GM19193 (cell line): ENCODE data around the gene ACTG2.

ENCODE experiments used
- POLR2A ChIP-seq: IDR thresholded peaks from 4 replicates; pipeline ENCODE4 v1.6.1; 2011; ENCODE audit not compliant: insufficient read depth, insufficient read length; ENCODE audit errors: extremely low read depth

ACTG2 gene

GRCh38 chr2:73892631-73893329 lies at the start of gene ACTG2:
ACTG2 (plus strand) TSS chr2:73893008; CDS start chr2:73901312, 8,304 bp downstream.
- TF ChIP-seq POLR2A = no peak

GRCh38 chr2:73844087-73844486 lies 48.7 kb upstream of the ACTG2 start:
- no peak for TF ChIP-seq POLR2A

GRCh38 chr2:73850009-73850408 lies 42.8 kb upstream of the ACTG2 start:
- TF ChIP-seq POLR2A = no peak

- no peak for TF ChIP-seq POLR2A
These were observed 41.5 kb upstream of the ACTG2 start for GRCh38 chr2:73851274-73851673.

- no peak for TF ChIP-seq POLR2A
These were observed 40.8 kb upstream of the ACTG2 start for GRCh38 chr2:73852020-73852419.

- TF ChIP-seq POLR2A = no peak
These were observed 37.3 kb upstream of the ACTG2 start for GRCh38 chr2:73855526-73855925.

- TF ChIP-seq POLR2A = no peak
These were observed 36.6 kb upstream of the ACTG2 start for GRCh38 chr2:73856214-73856613.

GRCh38 chr2:73859721-73860586 lies 32.9 kb upstream of the ACTG2 start:
- no peak for TF ChIP-seq POLR2A

GRCh38 chr2:73862987-73863386 lies 29.8 kb upstream of the ACTG2 start:
- no peak for TF ChIP-seq POLR2A

- TF ChIP-seq POLR2A = no peak
These were observed 24.4 kb upstream of the ACTG2 start for GRCh38 chr2:73868204-73868978.

- no peak for TF ChIP-seq POLR2A
These were observed 22.7 kb upstream of the ACTG2 start for GRCh38 chr2:73870084-73870483.

- TF ChIP-seq POLR2A = no peak
These were observed 15.6 kb upstream of the ACTG2 start for GRCh38 chr2:73877071-73877802.

- TF ChIP-seq POLR2A = no peak
These were observed 7.4 kb upstream of the ACTG2 start for GRCh38 chr2:73885406-73885805.

- TF ChIP-seq POLR2A = no peak
These were observed 6.5 kb upstream of the ACTG2 start for GRCh38 chr2:73886357-73886756.
